ENCODE results near the gene INPP5K.

- TF ChIP-seq EZH2 (IDR thresholded peaks at IDR 0.05; ENCODE audit: insufficient read depth, poor library complexity, severe bottlenecking) = no peak
- no peak for TF ChIP-seq EZH2phosphoT487 (IDR thresholded peaks at IDR 0.05; ENCODE audit: insufficient read depth, low read depth)
Observed at GRCh38 chr17:1521086-1521640, 4.8 kb upstream of the INPP5K start.

Measured in GM23248 (cell line).